ENCODE results near the gene CLDN24. TPM values are rescaled to one million over a fixed set of nuclear protein-coding genes. Genes with fewer than 3 reads are reported as not detected.

The CLDN24 gene
- total and polyA plus RNA-seq, 2 donors (not counting 3 experiments of a cell fraction or from before 2014, with no cell fraction given), result not detected

DNA sequence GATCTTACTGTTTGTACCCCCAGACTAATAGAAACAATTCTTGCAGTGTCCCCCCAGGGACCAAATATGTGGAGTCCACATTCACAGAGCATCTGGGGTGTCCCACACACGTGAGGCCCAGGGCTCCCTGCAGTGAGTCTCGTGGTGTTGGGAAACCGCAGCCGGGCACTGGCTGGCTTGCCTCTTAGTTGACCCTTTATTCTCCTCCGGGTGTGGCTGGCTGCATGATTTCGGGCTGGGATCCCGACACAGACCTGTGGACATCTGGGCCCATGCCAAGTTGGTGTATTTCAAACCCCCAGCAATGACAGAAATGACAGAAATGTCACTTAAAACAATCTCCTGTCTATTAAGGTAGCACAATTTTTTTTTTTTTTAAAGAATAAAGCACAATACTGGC, 15.6 kb upstream of the CLDN24 start:
- Histone ChIP-seq H3K4me1 (ENCODE audit: control insufficient read depth, extremely low read depth, insufficient read depth, low read length) (peaks cover 27% of the 10 kb centered on the region), H3K9me1 (replicated peaks; ENCODE audit: control insufficient read depth, extremely low read depth, insufficient read depth, low read length) (no peaks in the 10 kb centered on the region), H3K27me3 (ENCODE audit: control insufficient read depth in 2 of 2, insufficient read depth in 2 of 2, low read length in 2 of 2) (no peaks in the 10 kb centered on the region), H4K20me1 (replicated peaks; ENCODE audit: control insufficient read depth, extremely low read depth, insufficient read depth, low read length) (no peaks in the 10 kb centered on the region), H2AFZ (ENCODE audit: low read depth, low read length) (no peak overlapping the region), H3K9ac (replicated peaks; ENCODE audit: extremely low read depth, insufficient read depth, low read length) (no peak overlapping the region), H3K9me3 (replicated peaks; ENCODE audit: control insufficient read depth, insufficient read depth, low read length) (no peaks in the 10 kb centered on the region), H3K4me2 (ENCODE audit: insufficient read depth, low read length) (no peak overlapping the region), H3K36me3 (ENCODE audit: control insufficient read depth in 2 of 2, extremely low read depth in 1 of 2, insufficient read depth in 2 of 2, low read length in 2 of 2) (no peaks in the 10 kb centered on the region), H3K27ac (ENCODE audit: insufficient read depth, low read depth, low read length) (no peak overlapping the region), H3K79me2 (ENCODE audit: control insufficient read depth, insufficient read depth, low read length) (no peaks in the 10 kb centered on the region), H3K4me3 (replicated peaks in 1 of 3; ENCODE audit: insufficient read depth in 1 of 3, low read depth in 1 of 3, low read length in 3 of 3) (no peak overlapping the region)
- TF ChIP-seq FOS (IDR thresholded peaks at IDR 0.05; ENCODE audit: borderline replicate concordance, insufficient read depth, low read length) (no peak), POLR2AphosphoS5 (IDR thresholded peaks at IDR 0.05; ENCODE audit: insufficient read depth, low read depth, low read length) (no peak), POLR2A (IDR thresholded peaks at IDR 0.05; ENCODE audit: low read depth, low read length) (no peak), GATA2 (IDR thresholded peaks at IDR 0.05; ENCODE audit: insufficient read depth, insufficient read length, low read depth, low read length) (no peak), JUN (IDR thresholded peaks at IDR 0.05; ENCODE audit: borderline replicate concordance, insufficient read depth, insufficient read length, low read depth) (no peak), EZH2 (IDR thresholded peaks at IDR 0.05; ENCODE audit: borderline replicate concordance, low read depth, low read length, severe bottlenecking) (no peak), MYC (IDR thresholded peaks at IDR 0.05; ENCODE audit: low read depth, low read length) (no peak)
- TF ChIP-seq, protein P1, sequence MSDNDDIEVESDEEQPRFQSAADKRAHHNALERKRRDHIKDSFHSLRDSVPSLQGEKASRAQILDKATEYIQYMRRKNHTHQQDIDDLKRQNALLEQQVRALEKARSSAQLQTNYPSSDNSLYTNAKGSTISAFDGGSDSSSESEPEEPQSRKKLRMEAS (IDR thresholded peaks at IDR 0.05; ENCODE audit: insufficient read depth, insufficient read length), result no peak
- TF ChIP-seq, protein P2, sequence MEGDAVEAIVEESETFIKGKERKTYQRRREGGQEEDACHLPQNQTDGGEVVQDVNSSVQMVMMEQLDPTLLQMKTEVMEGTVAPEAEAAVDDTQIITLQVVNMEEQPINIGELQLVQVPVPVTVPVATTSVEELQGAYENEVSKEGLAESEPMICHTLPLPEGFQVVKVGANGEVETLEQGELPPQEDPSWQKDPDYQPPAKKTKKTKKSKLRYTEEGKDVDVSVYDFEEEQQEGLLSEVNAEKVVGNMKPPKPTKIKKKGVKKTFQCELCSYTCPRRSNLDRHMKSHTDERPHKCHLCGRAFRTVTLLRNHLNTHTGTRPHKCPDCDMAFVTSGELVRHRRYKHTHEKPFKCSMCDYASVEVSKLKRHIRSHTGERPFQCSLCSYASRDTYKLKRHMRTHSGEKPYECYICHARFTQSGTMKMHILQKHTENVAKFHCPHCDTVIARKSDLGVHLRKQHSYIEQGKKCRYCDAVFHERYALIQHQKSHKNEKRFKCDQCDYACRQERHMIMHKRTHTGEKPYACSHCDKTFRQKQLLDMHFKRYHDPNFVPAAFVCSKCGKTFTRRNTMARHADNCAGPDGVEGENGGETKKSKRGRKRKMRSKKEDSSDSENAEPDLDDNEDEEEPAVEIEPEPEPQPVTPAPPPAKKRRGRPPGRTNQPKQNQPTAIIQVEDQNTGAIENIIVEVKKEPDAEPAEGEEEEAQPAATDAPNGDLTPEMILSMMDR (IDR thresholded peaks at IDR 0.05; ENCODE audit: extremely low read depth in 1 of 2, insufficient read depth in 1 of 2, low read depth in 1 of 2, low read length in 2 of 2), result no peak
- dilution Hi-C loops (cut with MboI; ENCODE audit: extremely low pct_ligation_motif_present, low sequenced_read_pairs), result no loop called here
- ChIA-PET CTCF (interaction anchor here (1.4 kb wide), 1 partner anchor 17 kb away, joined by 3 read pairs; no protein-coding TSS in a partner anchor), POLR2A (no interaction called here)
- intact Hi-C loops (cut with micrococcal nuclease), result loop anchor here (5.0 kb wide), 1 partner anchor 59 kb away; no protein-coding TSS in a partner anchor
- BruUV-seq (replicated peaks), result no TSS peak
- FAIRE-seq (no peak), DNase-seq (ENCODE audit: low read depth, low spot score) (no peak)
